GM12892 (cell line): Measurements from ENCODE around the gene SMOC2.

Experiments
- DNase-seq: peaks from one replicate; pipeline ENCODE4 v3.0.0; 2011; ENCODE audit not compliant: insufficient read length
- FAIRE-seq: peaks from 2 replicates; lab custom pipeline; 2011; peaks lifted over from hg19 to GRCh38; lab: Jason Lieb, UNC
- POLR2A ChIP-seq: IDR thresholded peaks from 2 replicates; pipeline ENCODE4 v1.6.1; 2011; ENCODE audit warnings: low read depth, low read length, control low read depth
- POLR2AphosphoS5 ChIP-seq: IDR thresholded peaks from 2 replicates; pipeline ENCODE4 v1.6.1; 2011; ENCODE audit warnings: low read depth, low read length, control low read depth
- TAF1 ChIP-seq: IDR thresholded peaks from 2 replicates; pipeline ENCODE4 v1.6.1; 2011; ENCODE audit warnings: low read depth, mild to moderate bottlenecking, control low read depth, low read length, borderline replicate concordance

Gene SMOC2

DNA sequence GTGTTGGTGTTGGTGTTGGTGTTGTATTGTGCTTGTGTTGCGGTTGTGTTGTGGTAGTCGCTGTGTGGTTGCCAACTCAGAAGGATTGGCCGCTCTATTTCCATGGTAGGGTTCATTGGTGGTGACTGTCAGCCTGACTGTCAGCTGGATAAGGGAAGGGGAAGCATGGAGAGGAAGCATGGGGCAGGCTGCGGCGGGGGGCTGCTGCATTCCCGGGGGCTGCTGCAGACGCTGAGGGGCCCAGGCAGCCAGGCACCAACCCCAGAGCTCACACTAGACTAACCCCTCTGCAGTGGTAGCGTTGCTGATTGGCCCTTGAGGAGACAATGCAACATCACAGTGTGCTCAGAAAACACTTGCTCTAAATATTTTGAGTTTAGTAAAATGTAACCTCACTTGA, 199.2 kb downstream of the SMOC2 start:
- no peak for TF ChIP-seq POLR2A
- TF ChIP-seq TAF1, result no peak
- no peak for TF ChIP-seq POLR2AphosphoS5
- no peak for DNase-seq
- no peak for FAIRE-seq

- no peak for DNase-seq
- no peak for FAIRE-seq
- TF ChIP-seq POLR2A, result no peak
- no peak for TF ChIP-seq POLR2AphosphoS5
- no peak for TF ChIP-seq TAF1
These were observed 199.8 kb downstream of the SMOC2 start for GRCh38 chr6:168640768-168641167.

DNA sequence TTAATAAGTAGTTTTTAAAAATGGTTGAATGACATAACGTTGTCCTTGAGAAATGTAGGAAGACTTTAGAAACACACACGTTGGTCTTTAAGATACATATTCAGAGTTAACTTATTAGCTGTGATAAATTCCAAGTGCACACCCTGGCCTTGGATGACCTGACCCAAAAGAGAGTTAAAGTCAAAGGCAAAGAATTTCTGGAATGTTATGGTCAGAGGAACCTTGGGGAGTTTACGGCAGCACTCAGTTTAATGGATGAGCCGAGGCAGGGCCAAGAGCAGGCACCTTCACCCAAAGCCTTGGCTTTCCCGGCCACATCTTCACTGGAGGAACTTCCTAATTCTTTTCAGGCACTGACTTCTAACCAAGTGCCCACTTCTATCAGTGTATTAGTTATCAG, 200.5 kb downstream of the SMOC2 start:
- FAIRE-seq (no peak), DNase-seq (no peak)
- TF ChIP-seq TAF1, result no peak
- TF ChIP-seq POLR2A, result no peak
- no peak for TF ChIP-seq POLR2AphosphoS5

DNA sequence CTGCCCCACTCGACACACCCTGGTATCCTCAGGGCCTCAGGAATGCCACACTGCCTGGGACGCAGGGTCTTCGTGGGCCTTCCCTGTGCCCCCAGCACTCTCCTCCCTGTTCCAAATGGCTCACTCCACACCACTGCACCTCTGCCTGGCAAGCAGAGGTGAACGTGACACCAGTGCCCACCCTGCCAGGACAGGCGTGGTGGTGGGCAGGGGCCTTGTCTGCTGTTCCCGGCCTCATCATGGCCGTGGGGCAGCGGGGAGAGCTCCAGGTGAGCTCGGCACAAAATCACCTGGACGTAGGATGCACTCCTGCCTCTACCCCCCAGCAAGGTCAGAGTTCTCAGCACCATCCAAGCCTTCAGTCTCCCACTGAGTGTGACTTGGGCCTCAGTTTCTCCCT, 202.4 kb downstream of the SMOC2 start:
- DNase-seq (no peak), FAIRE-seq (no peak)
- TF ChIP-seq TAF1 (no peak), POLR2AphosphoS5 (no peak), POLR2A (no peak)

GRCh38 chr6:168645326-168645725, 204.3 kb downstream of the SMOC2 start:
- FAIRE-seq, result no peak
- no peak for TF ChIP-seq TAF1
- no peak for TF ChIP-seq POLR2A
- no peak for TF ChIP-seq POLR2AphosphoS5
- DNase-seq, result no peak

DNA sequence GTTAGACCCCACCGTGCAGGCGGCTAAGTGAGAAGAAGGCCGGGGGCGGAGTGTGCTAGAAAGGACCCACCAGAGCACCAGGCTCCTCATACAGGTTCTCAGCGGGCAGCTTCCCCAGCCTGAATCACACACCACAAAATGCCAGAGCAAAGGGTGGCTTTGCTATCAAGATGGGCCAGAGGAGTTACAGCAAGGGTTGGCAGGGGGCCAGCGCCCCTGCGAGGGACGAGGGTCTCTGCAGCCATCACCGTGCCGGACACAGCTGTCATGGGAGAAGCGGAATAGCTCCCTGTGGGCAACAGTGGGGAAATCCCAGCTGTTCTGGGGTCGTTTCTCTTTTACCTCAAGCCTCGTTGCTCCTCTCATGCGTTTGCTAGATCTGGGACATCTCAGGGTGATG, 206.3 kb downstream of the SMOC2 start:
- no peak for TF ChIP-seq POLR2AphosphoS5
- TF ChIP-seq TAF1, result no peak
- no peak for TF ChIP-seq POLR2A
- FAIRE-seq, result no peak

GRCh38 chr6:168648240-168649125, 207.5 kb downstream of the SMOC2 start:
- FAIRE-seq (no peak), DNase-seq (no peak)
- TF ChIP-seq TAF1 (no peak), POLR2AphosphoS5 (no peak), POLR2A (no peak)

More for the DNA sequence above, 206.3 kb downstream of the SMOC2 start:
- no peak for DNase-seq

DNA sequence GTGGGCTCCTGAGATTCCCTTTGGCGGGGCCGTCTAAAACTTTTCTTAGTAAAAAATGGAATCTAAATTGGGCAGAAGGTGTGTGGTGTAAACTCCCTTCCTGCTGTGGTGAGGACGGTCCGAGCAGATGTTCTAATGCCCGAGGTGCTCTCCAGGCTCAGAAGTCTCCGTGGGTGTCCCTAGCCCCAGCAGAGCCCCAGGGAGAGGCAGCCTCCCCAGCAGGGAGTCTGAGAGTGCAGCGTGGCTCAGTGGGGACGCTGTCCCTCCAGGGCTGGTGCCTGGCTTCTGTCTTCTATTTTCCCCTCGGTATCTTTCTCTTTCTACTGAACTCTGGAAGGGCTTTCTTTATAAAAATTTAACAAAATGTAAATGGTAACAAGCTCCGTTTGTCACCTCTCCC, 208.2 kb downstream of the SMOC2 start:
- DNase-seq, result no peak
- no peak for FAIRE-seq
- no peak for TF ChIP-seq POLR2AphosphoS5

DNA sequence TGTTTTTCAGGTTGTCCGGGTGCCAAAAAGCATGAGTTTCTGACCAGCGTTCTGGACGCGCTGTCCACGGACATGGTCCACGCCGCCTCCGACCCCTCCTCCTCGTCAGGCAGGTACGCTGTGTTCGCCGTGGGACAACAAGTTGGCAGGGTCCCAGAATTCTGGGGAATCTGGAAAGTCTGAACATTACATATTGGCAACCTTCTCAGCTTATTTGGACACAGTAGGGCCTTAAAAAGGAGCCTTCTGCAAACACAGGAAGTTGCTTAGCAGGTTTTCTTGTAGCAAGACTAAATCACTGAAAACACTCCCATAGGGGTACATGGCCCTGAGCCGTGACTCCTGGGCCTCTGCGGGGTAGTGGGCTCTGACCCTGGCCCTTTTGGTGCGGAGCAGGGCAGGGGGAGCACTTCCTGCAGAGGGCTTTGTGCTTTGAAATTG, 209.7 kb downstream of the SMOC2 start:
- DNase-seq (no peak), FAIRE-seq (no peak)
- no peak for TF ChIP-seq TAF1
- no peak for TF ChIP-seq POLR2A
- no peak for TF ChIP-seq POLR2AphosphoS5

GRCh38 chr6:168655462-168656152, 214.6 kb downstream of the SMOC2 start:
- FAIRE-seq, result no peak
- no peak for DNase-seq
- TF ChIP-seq POLR2A, result no peak
- TF ChIP-seq POLR2AphosphoS5, result no peak
- no peak for TF ChIP-seq TAF1

GRCh38 chr6:168658059-168658458, 217.1 kb downstream of the SMOC2 start:
- no peak for DNase-seq
- no peak for FAIRE-seq
- TF ChIP-seq TAF1 (no peak), POLR2AphosphoS5 (no peak), POLR2A (no peak)
